ENCODE data around the gene NRN1.

GRCh38 chr6:6025736-6026135 lies 19.0 kb upstream of the NRN1 start:
- TF ChIP-seq, protein P1, sequence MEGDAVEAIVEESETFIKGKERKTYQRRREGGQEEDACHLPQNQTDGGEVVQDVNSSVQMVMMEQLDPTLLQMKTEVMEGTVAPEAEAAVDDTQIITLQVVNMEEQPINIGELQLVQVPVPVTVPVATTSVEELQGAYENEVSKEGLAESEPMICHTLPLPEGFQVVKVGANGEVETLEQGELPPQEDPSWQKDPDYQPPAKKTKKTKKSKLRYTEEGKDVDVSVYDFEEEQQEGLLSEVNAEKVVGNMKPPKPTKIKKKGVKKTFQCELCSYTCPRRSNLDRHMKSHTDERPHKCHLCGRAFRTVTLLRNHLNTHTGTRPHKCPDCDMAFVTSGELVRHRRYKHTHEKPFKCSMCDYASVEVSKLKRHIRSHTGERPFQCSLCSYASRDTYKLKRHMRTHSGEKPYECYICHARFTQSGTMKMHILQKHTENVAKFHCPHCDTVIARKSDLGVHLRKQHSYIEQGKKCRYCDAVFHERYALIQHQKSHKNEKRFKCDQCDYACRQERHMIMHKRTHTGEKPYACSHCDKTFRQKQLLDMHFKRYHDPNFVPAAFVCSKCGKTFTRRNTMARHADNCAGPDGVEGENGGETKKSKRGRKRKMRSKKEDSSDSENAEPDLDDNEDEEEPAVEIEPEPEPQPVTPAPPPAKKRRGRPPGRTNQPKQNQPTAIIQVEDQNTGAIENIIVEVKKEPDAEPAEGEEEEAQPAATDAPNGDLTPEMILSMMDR (IDR thresholded peaks at IDR 0.05): no peak
- TF ChIP-seq POLR2A (IDR thresholded peaks at IDR 0.05) (no peak), POLR2AphosphoS5 (IDR thresholded peaks at IDR 0.05) (no peak)

All from stomach (tissue), 4 donors.